Activated naive CD4-positive, alpha-beta T cell treated with anti-CD3 and anti-CD28 coated beads, Interleukin-2, amount 50 U/mL, for 72 hours (primary cell): ENCODE measurements around the gene PXN. TPM values are rescaled to one million over a fixed set of nuclear protein-coding genes. Genes with fewer than 3 reads are reported as not detected.
A peak's percentile ranks its signal among the peaks of the same experiment; 100 is the strongest.
"Not testable (repeated sequence)": the region's sequence is repeated elsewhere in the genome, so short reads cannot be mapped to it uniquely, and the experiment has no call there.

Experiments
- ATAC-seq, 2 donors: fragments of 150-1000 bp; cut with Tn5 transposase; 2 replicates each; pipeline ENCODE4 v1.10.0; 2021; ENCODE audit warnings: mild to moderate bottlenecking in 2 of 2, moderate library complexity in 2 of 2
- DNase-seq, 2 donors: peaks; one replicate each; pipeline ENCODE4 v3.0.0; 2021 to 2022; ENCODE audit warnings: low spot score in 2 of 2
- H3K27ac Mint-ChIP-seq, 2 donors: one replicate each; pipeline ENCODE4 v1.8.0; 2022; ENCODE audit warnings: mild to moderate bottlenecking in 2 of 2, mixed read lengths in 2 of 2
- H3K36me3 Mint-ChIP-seq, 2 donors: one replicate each; pipeline ENCODE4 v1.8.0; 2022; ENCODE audit warnings: mixed read lengths in 2 of 2
- H3K9me3 Mint-ChIP-seq, 2 donors: one replicate each; pipeline ENCODE4 v1.8.0; 2022; ENCODE audit warnings: mixed read lengths in 2 of 2
- total RNA-seq, 2 donors: library from RNA; stranded (reverse); gene quantifications; one replicate each; pipeline ENCODE4 v1.2.3, GENCODE V29; 2022

The PXN gene
- total RNA-seq, 2 donors from 2014 or later, result 49.8 to 66.8 TPM

DNA sequence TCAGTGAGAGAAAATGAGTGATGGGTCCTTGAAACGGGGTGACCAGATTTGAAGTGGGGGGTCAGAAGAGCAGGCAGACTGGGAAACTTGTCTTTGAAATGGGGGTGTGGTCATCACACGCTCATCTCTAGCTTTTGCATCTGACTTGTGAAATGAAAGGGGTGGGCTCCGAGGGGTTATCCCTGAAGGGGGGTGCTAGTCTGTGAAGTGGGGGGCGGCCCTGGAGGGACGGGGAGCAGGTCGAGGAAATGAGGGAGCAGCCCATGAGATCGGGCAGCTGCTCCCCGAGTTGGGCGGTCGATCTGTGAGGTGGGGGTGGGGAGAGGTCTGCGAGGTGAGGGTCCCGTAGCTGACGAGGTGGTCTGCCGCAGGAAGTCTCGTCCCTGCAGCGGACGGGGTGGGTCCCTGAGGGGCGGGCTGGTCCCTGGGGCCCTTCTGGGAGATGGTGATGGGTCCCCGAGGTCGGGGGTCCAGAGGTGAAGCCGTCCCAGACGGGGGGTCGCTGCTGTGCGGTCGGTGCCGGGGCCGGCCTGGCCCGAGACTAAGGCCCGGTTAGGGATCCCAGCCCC, 542 bp downstream of the PXN start:
- peak overlapping the region; percentile 89 to 90 for H3K27ac Mint-ChIP-seq
- no peaks in the 10 kb centered on the region for H3K9me3 Mint-ChIP-seq
- DNase-seq, result no peak
- H3K36me3 Mint-ChIP-seq, result peaks cover 7 to 8% of the 10 kb centered on the region in 2 donors
- peak in 1 of 2 donors; percentile 13 for ATAC-seq

DNA sequence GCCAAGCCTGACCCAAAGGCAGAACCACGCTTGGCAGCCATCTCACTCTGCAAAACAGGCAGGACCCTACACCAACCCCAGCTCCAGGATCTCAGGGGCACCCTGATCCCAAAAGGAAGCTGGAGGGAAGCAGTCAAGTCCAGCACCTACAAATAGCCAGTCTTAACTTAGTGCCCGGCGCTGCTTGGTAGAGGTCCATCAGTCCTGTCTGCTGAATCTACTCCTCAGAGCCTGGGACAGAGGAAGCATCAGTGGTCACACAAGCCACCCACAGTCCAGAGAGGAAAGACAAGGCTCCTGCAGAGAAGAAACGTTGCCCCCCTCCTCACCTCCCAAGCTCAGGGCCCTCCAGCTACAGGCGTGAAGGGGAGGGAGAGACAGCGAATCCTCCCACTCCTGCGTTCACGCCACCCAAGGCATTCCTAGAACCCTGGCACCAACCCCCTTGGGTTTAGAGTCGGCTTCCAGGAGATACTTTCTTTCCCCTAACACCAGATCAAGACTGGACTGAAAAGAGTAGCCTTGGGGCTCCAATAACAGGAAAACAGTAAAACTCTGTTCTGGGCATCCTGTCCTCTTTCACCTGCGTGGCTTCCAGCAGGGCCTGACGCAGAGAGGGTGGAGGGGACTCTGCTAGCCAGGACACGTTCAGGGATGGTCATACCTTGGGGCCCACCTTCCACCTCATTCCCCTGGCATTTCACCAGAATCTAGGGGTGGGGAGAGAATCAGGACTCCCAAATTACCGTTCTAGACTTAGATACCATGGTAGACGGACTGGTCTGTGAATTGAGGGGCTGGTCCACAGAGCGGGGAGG, 1.2 kb downstream of the PXN start:
- peaks cover 7 to 8% of the 10 kb centered on the region in 2 donors for H3K36me3 Mint-ChIP-seq
- no peak for DNase-seq
- H3K27ac Mint-ChIP-seq, result peak overlapping the region; percentile 89 to 90
- ATAC-seq, result no peak
- H3K9me3 Mint-ChIP-seq, result no peaks in the 10 kb centered on the region

DNA sequence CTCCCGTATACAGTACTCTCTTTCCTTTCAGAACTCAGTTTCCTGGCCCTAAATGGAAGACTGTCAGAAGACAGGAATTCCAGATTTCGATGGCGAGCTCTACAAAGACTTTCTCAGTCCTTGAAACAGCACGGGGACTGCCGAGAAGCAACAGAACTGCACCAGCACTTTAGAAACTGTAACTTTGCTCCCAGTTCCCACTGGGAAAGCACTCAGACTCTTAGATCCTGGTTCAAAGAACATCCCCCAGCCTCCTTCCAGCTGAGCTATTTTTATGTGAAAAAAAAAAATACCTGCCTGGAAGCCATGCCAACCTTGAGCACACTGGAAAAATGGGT, 1.8 kb downstream of the PXN start:
- H3K27ac Mint-ChIP-seq, result peak overlapping the region; percentile 60 to 90
- H3K9me3 Mint-ChIP-seq, result no peaks in the 10 kb centered on the region
- DNase-seq (no peak), ATAC-seq (no peak)
- H3K36me3 Mint-ChIP-seq, result peaks cover 7 to 8% of the 10 kb centered on the region in 2 donors

DNA sequence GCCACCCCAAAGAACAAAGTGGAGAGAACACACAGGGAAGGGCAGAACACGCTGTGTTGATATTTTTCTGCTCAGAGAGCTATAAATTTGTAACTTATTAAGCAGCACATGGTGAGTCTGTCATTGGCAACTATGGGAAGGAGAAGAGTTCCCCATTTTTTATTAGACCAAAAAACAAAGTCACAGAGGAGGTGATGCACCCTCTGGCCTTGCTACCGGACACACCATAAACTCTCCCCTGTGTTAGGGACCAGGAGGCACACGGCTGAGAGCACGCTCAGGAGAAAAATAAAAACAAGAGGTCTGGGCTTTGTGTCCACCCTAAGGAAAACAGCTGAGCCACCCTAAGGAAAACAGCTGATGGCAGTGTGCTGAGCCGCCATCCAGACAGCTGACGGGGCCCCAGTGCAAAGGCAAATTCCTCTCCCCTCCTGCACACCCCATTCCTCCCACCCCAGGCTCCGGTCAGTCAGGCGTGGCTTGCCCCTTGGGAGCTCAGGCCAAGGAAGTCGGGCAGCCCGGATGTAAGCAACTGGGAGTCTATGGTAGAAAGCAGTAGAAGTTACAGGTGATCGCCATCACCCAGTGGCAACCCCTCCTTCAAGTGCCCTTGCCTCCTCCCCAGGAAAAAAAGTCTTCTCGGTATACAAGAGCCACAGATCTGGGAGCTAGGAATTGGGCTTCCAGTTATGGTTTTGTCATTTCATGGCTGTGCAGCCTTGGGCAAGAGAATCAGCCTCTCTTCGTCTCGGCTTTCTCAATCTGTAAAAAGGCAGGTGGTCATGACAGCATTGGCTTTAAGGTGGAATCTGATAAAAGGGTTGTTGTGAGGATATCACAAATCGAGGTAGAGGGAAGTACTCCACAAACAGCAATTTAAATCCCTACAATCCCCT, 2.4 kb downstream of the PXN start:
- Mint-ChIP-seq H3K36me3 (peaks cover 7 to 8% of the 10 kb centered on the region in 2 donors), H3K27ac (peak overlapping the region; percentile 22 to 90), H3K9me3 (no peaks in the 10 kb centered on the region)
- ATAC-seq (no peak), DNase-seq (no peak)

DNA sequence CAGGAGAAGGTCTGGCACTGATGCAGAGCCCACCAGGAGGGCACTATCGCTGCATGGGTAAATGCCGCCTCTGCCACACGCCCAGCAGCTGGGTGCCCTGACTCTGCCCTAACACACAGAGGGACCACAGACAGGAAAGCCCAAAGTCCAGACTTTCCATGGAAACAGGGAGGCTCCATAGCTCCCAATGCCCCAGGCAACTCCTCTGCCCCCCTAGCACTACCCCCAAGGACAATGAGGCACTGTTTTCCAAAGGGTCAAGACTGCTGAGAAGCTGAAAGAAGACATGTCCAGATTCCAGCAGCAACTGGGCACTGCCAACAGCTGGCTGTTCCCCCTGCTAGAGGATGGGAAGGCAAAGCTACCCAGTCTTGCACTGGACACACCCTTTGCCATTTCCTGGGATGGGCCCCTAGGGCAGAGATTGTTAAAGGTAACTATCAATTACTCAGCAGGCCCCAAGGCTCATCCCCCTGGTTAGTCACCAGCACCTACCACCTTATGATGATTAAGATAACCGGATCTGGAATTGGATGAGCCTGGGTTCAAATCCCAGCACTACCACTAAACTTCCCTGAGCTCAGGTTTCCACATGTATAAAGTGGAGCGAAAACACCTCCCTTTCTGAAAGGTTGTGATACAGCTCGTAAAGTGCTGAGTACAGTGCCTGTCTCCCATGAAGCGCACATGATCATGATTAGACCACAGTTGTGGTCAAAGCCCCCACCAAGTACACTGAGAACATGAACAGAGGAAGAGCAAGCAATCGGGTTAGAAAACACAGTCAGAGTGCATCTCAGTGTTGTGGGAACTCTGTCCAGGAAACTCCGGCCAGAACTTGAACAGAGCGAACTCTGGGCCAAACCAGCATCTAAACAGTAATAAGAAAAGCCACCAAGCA, 3.3 kb downstream of the PXN start:
- Mint-ChIP-seq H3K9me3 (no peaks in the 10 kb centered on the region), H3K36me3 (peaks cover 7 to 8% of the 10 kb centered on the region in 2 donors), H3K27ac (peak overlapping the region; percentile 22 to 26)
- DNase-seq, result peak in 1 of 2 donors; percentile 28
- peak; percentile 17 to 20 for ATAC-seq

DNA sequence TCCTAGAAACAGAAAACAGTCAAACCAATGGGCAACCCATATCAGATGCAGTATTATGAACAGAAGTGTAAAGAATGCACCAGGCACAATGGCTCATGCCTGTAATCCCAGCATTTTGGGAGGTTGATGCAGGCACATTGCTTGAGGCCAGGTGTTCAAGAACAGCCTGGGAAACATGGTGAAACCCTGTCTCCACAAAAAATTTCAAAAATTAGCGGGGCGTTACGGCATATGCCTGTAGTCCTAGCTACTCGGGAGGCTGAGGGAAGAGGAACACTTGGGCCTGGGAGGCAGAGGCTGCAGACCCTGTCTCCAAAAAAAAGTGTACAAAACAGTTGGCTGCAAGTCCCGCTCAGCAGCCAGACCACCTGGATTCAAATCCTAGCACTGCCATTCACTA, 4.9 kb downstream of the PXN start:
- DNase-seq, result no peak
- ATAC-seq, result no peak
- Mint-ChIP-seq H3K36me3 (peaks cover 7 to 8% of the 10 kb centered on the region in 2 donors), H3K27ac (no peak overlapping the region), H3K9me3 (no peaks in the 10 kb centered on the region)

DNA sequence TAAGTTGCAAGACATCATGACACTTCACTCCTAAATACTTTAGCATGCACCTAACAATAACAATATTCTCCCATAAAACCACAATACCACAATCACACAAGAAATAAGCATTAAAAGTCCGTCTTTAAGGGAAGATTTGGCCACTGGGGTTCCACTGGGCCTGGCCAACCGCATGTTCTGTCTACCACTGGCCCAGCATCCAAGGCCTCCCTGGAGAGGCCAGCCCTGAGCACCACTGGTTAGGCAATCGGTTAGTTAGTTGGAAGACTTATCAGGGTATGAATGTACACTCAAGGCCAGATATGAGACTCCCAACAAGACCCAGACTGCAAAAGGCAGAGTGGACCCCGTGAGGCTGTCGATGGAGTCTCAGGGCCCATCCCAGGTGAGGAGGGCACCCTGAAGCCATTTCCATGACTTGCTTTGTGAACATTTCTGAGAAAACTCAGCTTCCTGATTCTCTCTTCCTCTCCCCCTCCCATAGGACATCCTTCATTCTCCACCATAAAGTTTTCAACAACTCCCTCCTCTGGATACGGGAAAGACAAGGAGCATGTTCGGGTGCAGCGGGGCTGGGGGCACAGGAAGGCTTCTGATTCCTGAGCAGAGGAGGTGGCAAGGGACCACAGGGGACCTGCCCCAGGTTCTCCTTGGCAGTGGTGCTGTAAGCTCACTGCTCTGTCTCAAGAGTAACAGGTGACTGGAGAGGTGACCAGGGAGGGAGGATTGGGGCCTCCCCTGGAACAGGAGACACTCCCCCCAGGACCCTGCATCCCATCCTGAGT, 5.9 kb downstream of the PXN start:
- Mint-ChIP-seq H3K27ac (peak overlapping the region in 1 of 2 donors; percentile 4), H3K36me3 (peaks cover 3 to 10% of the 10 kb centered on the region in 2 donors), H3K9me3 (no peaks in the 10 kb centered on the region)
- ATAC-seq, result no peak
- no peak for DNase-seq

DNA sequence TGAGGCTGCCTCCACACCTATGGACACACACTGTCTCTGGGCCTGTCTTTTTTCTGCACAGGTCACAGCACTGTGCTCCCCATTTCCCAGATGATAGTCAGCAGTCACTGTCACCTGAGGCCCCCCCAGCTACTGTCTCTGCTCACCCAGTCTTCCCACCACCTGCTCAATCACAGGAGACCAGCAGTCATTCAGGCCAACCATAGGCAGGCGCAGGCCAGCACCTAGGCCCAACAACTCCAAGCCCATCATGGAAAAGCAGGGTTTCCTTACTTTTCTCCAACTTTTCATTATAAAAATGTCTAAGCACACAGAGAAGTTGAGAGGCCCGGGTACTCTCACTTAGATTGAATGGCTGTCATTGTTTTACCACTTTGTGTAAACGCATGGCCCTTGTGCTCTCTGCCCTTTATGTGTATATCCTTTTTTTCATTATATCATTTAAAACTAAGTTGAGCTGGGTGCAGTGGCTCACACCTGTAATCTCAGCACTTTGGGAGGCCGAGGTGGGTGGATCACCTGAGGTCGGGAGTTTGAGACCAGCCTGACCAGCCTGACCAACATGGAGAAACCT, 7.1 kb downstream of the PXN start:
- Mint-ChIP-seq H3K27ac (peak overlapping the region; percentile 5 to 79), H3K36me3 (peaks cover 0 to 8% of the 10 kb centered on the region in 2 donors), H3K9me3 (no peaks in the 10 kb centered on the region)
- DNase-seq (no peak), ATAC-seq (no peak)

DNA sequence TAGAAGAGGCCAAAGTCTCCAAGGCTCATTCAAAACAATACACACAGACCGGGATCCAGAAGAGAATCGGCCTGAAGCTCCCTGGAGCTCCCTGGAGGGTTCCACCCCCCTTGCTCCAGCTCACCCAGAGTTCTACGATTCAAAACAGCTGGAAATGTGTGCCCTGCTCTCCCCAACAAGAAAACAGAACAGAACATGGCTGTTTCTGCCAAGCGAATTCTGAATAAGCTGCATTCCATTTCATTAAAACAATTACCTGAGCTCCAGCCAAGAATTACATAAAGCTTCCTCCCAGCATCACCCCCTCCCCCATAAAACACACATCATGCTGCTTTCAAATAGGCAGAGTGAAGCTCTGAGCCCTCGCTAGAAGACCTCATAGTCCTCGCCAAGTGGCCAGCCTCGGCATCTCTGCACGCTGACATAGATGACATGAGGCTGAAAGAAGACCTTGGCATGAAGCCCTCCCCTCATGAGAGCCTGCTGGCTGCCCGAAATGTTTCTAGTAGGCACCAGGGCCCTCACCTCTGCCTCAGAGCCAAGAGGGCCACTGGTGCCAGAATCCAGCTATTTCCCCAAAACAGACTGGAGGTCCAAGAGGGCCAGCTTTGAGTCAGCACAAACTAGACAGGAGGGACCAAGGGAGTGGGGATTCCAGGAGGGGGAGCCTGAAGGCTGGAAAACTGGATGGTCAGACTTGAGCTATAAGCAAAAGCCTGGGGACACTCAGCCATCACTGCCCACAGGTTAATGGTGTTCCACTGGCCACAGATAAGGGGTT, 8.3 kb downstream of the PXN start:
- DNase-seq (no peak), ATAC-seq (no peak)
- H3K36me3 Mint-ChIP-seq, result peaks cover 0 to 8% of the 10 kb centered on the region in 2 donors
- peak overlapping the region; percentile 63 to 79 for H3K27ac Mint-ChIP-seq
- H3K9me3 Mint-ChIP-seq, result no peaks in the 10 kb centered on the region

DNA sequence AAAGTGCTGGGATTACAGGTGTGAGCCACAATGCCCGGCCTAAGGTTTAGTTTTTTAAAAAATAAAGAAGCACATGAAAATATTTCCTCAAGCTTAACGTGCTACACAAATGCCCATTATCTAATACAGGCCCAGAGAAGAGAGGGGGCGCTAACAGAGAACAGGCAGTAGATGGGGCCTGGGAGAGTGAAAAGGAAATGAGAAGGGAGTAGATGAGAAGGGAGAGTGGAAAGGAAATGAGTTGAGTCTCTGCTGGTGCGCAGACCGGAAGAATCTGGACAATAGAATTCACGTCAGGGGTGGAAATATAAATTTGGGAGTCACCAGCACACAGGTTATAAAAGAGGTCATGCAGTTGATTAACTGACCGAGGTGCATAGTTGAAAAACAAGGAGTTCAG, 10.7 kb downstream of the PXN start:
- no peak for ATAC-seq
- no peak for DNase-seq
- H3K9me3 Mint-ChIP-seq, result no peaks in the 10 kb centered on the region
- peak overlapping the region; percentile 44 to 71 for H3K27ac Mint-ChIP-seq
- H3K36me3 Mint-ChIP-seq, result peaks cover 0 to 8% of the 10 kb centered on the region in 2 donors

DNA sequence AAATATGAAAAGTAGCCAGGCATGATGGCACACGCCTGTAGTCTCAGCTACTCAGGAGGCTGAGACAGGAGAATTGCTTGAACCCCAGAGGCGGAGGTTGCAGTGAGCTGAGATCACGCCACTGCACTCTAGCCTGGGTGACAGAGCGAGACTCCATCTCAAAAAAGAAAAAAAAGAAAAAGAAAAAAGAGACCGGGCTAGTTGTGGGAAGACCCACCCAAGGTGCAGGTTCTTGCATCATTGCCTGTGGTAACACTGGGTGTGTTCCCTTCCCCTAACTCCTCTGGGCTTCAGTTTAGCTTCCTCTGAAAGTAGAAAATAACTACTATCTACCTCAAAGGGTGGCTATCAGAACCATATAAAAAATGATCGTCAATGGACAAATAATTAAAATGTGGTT, 12.2 kb downstream of the PXN start:
- H3K36me3 Mint-ChIP-seq, result peaks cover 0 to 13% of the 10 kb centered on the region in 2 donors
- ATAC-seq, result peak; percentile 10 to 14

DNA sequence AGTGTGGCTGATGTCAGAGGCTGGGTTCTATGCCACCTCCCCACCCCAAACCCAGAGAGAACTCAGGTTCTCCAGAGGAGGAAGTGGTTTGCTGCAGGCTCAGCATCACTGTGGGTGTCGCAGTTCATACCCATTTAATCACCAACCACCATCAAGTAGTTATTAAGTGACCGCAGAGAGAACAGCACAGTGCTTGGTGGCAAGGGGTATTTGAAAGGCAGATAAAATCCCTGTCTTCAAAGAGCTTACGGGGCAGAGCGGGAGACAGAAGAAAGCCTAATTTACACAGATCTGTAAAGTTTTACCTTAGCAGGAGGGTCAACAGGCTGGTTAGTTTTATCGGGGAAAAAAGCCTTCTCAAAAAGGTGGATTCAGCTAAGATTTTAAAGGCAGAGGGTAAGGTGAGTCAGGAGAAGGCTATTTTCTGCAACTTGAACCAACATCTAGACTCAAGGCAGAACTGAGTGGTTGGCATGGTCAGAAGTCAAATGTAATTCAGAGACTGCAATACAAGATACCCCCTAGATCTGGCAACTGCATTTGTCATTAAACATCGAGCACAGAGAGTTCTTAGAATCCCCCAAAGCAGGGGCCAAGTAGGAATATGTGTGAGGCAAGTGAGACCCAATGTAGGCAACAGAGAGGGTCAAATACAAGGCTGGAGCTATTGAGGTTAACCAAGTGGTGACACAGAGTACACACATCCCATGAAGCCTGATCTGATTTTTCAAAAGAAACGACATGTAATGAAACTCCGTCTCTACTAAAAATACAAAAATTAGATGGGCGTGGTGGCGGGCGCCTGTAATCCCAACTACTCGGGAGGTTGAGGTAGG, 13.2 kb downstream of the PXN start:
- DNase-seq, result peak in 1 of 2 donors; percentile 75

More for the DNA sequence above, 12.2 kb downstream of the PXN start:
- H3K9me3 Mint-ChIP-seq, DNase-seq: not testable (repeated sequence)
- peak overlapping the region in 1 of 2 donors; percentile 65 for H3K27ac Mint-ChIP-seq

DNA sequence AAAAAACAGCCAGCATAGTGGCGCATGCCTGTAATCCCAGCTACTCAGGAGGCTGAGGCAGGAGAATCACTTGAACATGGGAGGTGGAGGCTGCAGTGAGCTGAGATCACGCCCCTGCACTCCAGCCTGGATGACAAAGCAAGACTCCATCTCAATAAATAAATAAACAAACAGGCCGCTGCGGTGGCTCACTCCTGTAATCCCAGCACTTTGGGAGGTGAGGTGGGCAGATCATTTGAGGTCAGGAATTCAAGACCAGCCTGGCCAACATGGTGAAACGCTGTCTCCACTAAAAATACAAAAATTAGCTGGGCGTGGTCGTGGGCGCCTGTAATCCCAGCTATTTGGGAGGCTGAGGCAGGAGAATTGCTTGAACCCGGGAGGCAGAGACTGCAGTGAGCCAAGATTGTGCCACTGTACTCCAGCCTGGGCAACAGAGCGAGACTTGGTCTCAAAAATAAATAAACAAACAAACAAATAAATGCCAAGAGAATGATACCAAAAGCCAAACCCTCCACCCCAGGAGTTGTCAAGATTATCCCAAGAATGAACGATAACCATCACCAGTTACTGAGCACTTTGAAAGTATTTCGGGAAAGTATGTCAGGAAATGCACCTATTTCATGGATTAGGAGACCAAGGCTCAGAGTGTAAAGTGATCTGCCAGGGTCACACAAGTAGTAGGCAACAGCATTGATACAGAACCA, 14.0 kb downstream of the PXN start:
- not testable (repeated sequence) for DNase-seq, H3K9me3 Mint-ChIP-seq, ATAC-seq
- H3K27ac Mint-ChIP-seq, result peak overlapping the region in 1 of 2 donors; percentile 65
- peaks cover 0 to 13% of the 10 kb centered on the region in 2 donors for H3K36me3 Mint-ChIP-seq

More for the DNA sequence above, 13.2 kb downstream of the PXN start:
- Mint-ChIP-seq H3K9me3 (no peaks in the 10 kb centered on the region), H3K27ac (peak overlapping the region; percentile 58 to 65), H3K36me3 (peaks cover 0 to 13% of the 10 kb centered on the region in 2 donors)
- peak; percentile 85 to 86 for ATAC-seq
